DOHH2 (cell line): Measurements from ENCODE around the gene EFHD2.

Experiments used
- H3F3A ChIP-seq: fragments of 200-600 bp; sonication (generic), shearing (Covaris generic); 2 replicates; pipeline ENCODE4 v1.6.0; 2016; ENCODE audit warnings: antibody characterized with exemption, mild to moderate bottlenecking; ENCODE audit not compliant: control insufficient read depth, insufficient read depth
- H3K27ac ChIP-seq: fragments of 200-600 bp; sonication (generic); 2 replicates; pipeline ENCODE4 v1.5.1; 2014; ENCODE audit warnings: low read depth, mild to moderate bottlenecking, low read length, moderate library complexity
- H3K27me3 ChIP-seq: fragments of 200-600 bp; sonication (generic); 2 replicates; pipeline ENCODE4 v1.6.1; 2014; ENCODE audit warnings: mild to moderate bottlenecking, low read length, mixed read lengths; ENCODE audit not compliant: control insufficient read depth
- H3K36me3 ChIP-seq: fragments of 200-600 bp; sonication (generic); 2 replicates; pipeline ENCODE4 v1.6.1; 2014; ENCODE audit warnings: mild to moderate bottlenecking, low read length, moderate library complexity, mixed read lengths; ENCODE audit not compliant: control insufficient read depth
- H3K4me1 ChIP-seq: fragments of 200-600 bp; sonication (generic); 2 replicates; pipeline ENCODE4 v1.6.1; 2014; ENCODE audit warnings: mild to moderate bottlenecking, low read length, mixed read lengths; ENCODE audit not compliant: control insufficient read depth
- H3K4me2 ChIP-seq: fragments of 200-600 bp; sonication (generic); 2 replicates; pipeline ENCODE4 v1.6.0; 2014; ENCODE audit warnings: mild to moderate bottlenecking, low read length, moderate library complexity
- H3K4me3 ChIP-seq: fragments of 200-600 bp; sonication (generic); 2 replicates; pipeline ENCODE4 v1.5.1; 2014; ENCODE audit warnings: mild to moderate bottlenecking, low read length, mixed read lengths
- H3K79me2 ChIP-seq: fragments of 200-600 bp; sonication (generic); 2 replicates; pipeline ENCODE4 v1.6.1; 2014; ENCODE audit warnings: mild to moderate bottlenecking, low read length, mixed read lengths; ENCODE audit not compliant: control insufficient read depth
- H3K9me2 ChIP-seq: fragments of 200-600 bp; sonication (generic); replicated peaks from 2 replicates; pipeline ENCODE4 v1.6.1; 2014; ENCODE audit warnings: mild to moderate bottlenecking, low read length, mixed read lengths; ENCODE audit not compliant: control insufficient read depth
- H3K9me3 ChIP-seq: fragments of 200-600 bp; sonication (generic); 2 replicates; pipeline ENCODE4 v1.6.1; 2014; ENCODE audit warnings: antibody characterized with exemption, low read length, mixed read lengths; ENCODE audit not compliant: control insufficient read depth, insufficient read depth
- H4K20me1 ChIP-seq: fragments of 200-600 bp; sonication (generic); 2 replicates; pipeline ENCODE4 v1.6.0; 2014; ENCODE audit warnings: low read depth, mild to moderate bottlenecking, antibody characterized with exemption, low read length, moderate library complexity; ENCODE audit not compliant: control insufficient read depth, insufficient read depth
- EZH2phosphoT487 ChIP-seq: fragments of 200-600 bp; sonication (generic); IDR thresholded peaks from 2 replicates; pipeline ENCODE4 v1.6.1; 2017; ENCODE audit warnings: borderline replicate concordance, mild to moderate bottlenecking, antibody characterized with exemption, low read length, moderate library complexity, mixed read lengths
- TF ChIP-seq, protein P1 (sequence below): fragments of 200-600 bp; sonication (generic); IDR thresholded peaks from one replicate; pipeline ENCODE4 v1.5.1; 2014; ENCODE audit warnings: antibody characterized with exemption, mild to moderate bottlenecking, low read depth, low read length; ENCODE audit not compliant: poor library complexity, severe bottlenecking

Gene EFHD2

GRCh38 chr1:15425521-15425920 is 15.8 kb downstream of the EFHD2 start:
- H3F3A ChIP-seq: no peaks in the 10 kb centered on the region
- H3K36me3 ChIP-seq: peaks cover 2% of the 10 kb centered on the region; the same call in 1 of the 2 replicates
- no peak overlapping the region for H3K27ac ChIP-seq

DNA sequence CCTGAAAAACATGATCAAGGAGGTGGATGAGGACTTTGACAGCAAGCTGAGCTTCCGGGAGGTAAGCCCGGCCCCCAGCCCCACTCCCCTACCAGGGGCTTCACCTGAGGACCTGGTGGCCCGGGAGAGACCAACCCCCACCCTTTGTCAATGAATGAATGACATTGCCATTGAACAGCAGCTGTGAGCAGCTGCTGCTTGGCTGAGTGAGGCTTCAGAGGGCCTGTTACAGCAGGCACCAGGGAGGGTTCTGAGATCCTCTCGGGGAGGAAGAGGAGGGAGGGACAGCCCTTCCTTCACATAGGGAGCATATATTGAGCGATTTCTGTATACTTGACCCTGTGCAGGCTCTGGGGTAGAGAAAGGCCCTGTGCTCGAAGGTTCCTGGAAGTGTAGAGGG is 16.3 kb downstream of the EFHD2 start:
- TF ChIP-seq, protein P1, sequence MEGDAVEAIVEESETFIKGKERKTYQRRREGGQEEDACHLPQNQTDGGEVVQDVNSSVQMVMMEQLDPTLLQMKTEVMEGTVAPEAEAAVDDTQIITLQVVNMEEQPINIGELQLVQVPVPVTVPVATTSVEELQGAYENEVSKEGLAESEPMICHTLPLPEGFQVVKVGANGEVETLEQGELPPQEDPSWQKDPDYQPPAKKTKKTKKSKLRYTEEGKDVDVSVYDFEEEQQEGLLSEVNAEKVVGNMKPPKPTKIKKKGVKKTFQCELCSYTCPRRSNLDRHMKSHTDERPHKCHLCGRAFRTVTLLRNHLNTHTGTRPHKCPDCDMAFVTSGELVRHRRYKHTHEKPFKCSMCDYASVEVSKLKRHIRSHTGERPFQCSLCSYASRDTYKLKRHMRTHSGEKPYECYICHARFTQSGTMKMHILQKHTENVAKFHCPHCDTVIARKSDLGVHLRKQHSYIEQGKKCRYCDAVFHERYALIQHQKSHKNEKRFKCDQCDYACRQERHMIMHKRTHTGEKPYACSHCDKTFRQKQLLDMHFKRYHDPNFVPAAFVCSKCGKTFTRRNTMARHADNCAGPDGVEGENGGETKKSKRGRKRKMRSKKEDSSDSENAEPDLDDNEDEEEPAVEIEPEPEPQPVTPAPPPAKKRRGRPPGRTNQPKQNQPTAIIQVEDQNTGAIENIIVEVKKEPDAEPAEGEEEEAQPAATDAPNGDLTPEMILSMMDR: no peak
- TF ChIP-seq EZH2phosphoT487: no peak
- H3K4me1 ChIP-seq: no peaks in the 10 kb centered on the region
- no peaks in the 10 kb centered on the region for H3K27me3 ChIP-seq
- no peak overlapping the region for H3K4me3 ChIP-seq
- peaks cover 9% of the 10 kb centered on the region for H3K79me2 ChIP-seq
- H3F3A ChIP-seq: no peaks in the 10 kb centered on the region
- no peaks in the 10 kb centered on the region for H3K9me3 ChIP-seq
- no peak overlapping the region for H3K4me2 ChIP-seq
- H3K27ac ChIP-seq: no peak overlapping the region
- no peaks in the 10 kb centered on the region for H4K20me1 ChIP-seq
- H3K9me2 ChIP-seq: no peaks in the 10 kb centered on the region
- H3K36me3 ChIP-seq: peaks cover 5% of the 10 kb centered on the region

More at GRCh38 chr1:15425521-15425920, 15.8 kb downstream of the EFHD2 start:
- Histone ChIP-seq H3K9me2 (no peaks in the 10 kb centered on the region), H3K79me2 (peaks cover 12% of the 10 kb centered on the region), H3K4me2 (no peak overlapping the region), H4K20me1 (no peaks in the 10 kb centered on the region), H3K4me1 (no peaks in the 10 kb centered on the region), H3K4me3 (no peak overlapping the region), H3K27me3 (no peaks in the 10 kb centered on the region), H3K9me3 (no peaks in the 10 kb centered on the region)
- TF ChIP-seq, protein P1: no peak
- TF ChIP-seq EZH2phosphoT487: no peak

GRCh38 chr1:15426492-15427279 is 17.0 kb downstream of the EFHD2 start:
- H3K9me2 ChIP-seq: no peaks in the 10 kb centered on the region
- no peaks in the 10 kb centered on the region for H3K9me3 ChIP-seq
- H3K36me3 ChIP-seq: peaks cover 7% of the 10 kb centered on the region
- no peaks in the 10 kb centered on the region for H4K20me1 ChIP-seq
- H3K4me1 ChIP-seq: no peaks in the 10 kb centered on the region
- peaks cover 1% of the 10 kb centered on the region for H3K79me2 ChIP-seq
- no peak overlapping the region for H3K4me3 ChIP-seq
- no peak for TF ChIP-seq EZH2phosphoT487
- TF ChIP-seq, protein P1: no peak
- H3K27me3 ChIP-seq: no peaks in the 10 kb centered on the region
- no peak overlapping the region for H3K4me2 ChIP-seq
- no peaks in the 10 kb centered on the region for H3F3A ChIP-seq
- H3K27ac ChIP-seq: no peak overlapping the region
